C4-2B (cell line): Measurements from ENCODE around the gene AK9.

Experiments used
- CTCF ChIP-seq: fragments of 450-650 bp; conservative IDR thresholded peaks from 2 replicates; pipeline ENCODE4 v1.5.1; 2017; ENCODE audit warnings: mild to moderate bottlenecking
- ZFX ChIP-seq: fragments of 450-650 bp; IDR thresholded peaks from 2 replicates; pipeline ENCODE4 v1.6.1; 2017

GRCh38 chr6:109508166-109508860 lies 182.7 kb downstream of the AK9 start:
- TF ChIP-seq CTCF: no peak
- no peak for TF ChIP-seq ZFX
